Measurements from ENCODE around the gene LSM14A.
"Not testable (repeated sequence)": the region's sequence is repeated elsewhere in the genome, so short reads cannot be mapped to it uniquely, and the experiment has no call there.

The LSM14A gene

GRCh38 chr19:34228762-34229161 is 56.5 kb downstream of the LSM14A start:
- DNase-seq (ENCODE audit: low read depth in 2 of 2) = no peak

GRCh38 chr19:34229721-34230120 is 57.4 kb downstream of the LSM14A start:
- no peak for DNase-seq (ENCODE audit: low read depth in 2 of 2)

- DNase-seq (ENCODE audit: low read depth in 2 of 2) = no peak
These were observed 58.5 kb downstream of the LSM14A start for GRCh38 chr19:34230820-34231219.

GRCh38 chr19:34231439-34231838 is 59.1 kb downstream of the LSM14A start:
- no peak for DNase-seq (ENCODE audit: low read depth in 2 of 2)

GRCh38 chr19:34232566-34233481 is 60.5 kb downstream of the LSM14A start:
- DNase-seq (ENCODE audit: low read depth in 2 of 2) = peak; percentile 82

- no peak for DNase-seq (ENCODE audit: low read depth in 2 of 2)
These were observed 63.2 kb downstream of the LSM14A start for GRCh38 chr19:34235425-34235940.

- peak; percentile 65 to 69 for DNase-seq (ENCODE audit: low read depth in 2 of 2)
These were observed 64.0 kb downstream of the LSM14A start for GRCh38 chr19:34236035-34236987.

GRCh38 chr19:34237283-34237682 is 65.0 kb downstream of the LSM14A start:
- no peak for DNase-seq (ENCODE audit: low read depth in 2 of 2)

GRCh38 chr19:34237939-34238338 is 65.6 kb downstream of the LSM14A start:
- DNase-seq (ENCODE audit: low read depth in 2 of 2) = no peak

- no peak for DNase-seq (ENCODE audit: low read depth in 2 of 2)
These were observed 69.4 kb downstream of the LSM14A start for GRCh38 chr19:34241513-34242337.

GRCh38 chr19:34243138-34243875 is 71.0 kb downstream of the LSM14A start:
- DNase-seq (ENCODE audit: low read depth in 2 of 2) = not testable (repeated sequence)

GRCh38 chr19:34243876-34244578 is 71.7 kb downstream of the LSM14A start:
- no peak for DNase-seq (ENCODE audit: low read depth in 2 of 2)

GRCh38 chr19:34244611-34245299 is 72.5 kb downstream of the LSM14A start:
- no peak for DNase-seq (ENCODE audit: low read depth in 2 of 2)

GRCh38 chr19:34246340-34246739 is 74.0 kb downstream of the LSM14A start:
- DNase-seq (ENCODE audit: low read depth in 2 of 2) = no peak

GRCh38 chr19:34248941-34249340 is 76.6 kb downstream of the LSM14A start:
- DNase-seq (ENCODE audit: low read depth in 2 of 2) = no peak

- DNase-seq (ENCODE audit: low read depth in 2 of 2) = not testable (repeated sequence)
These were observed 80.9 kb downstream of the LSM14A start for GRCh38 chr19:34253167-34253566.

- DNase-seq (ENCODE audit: low read depth in 2 of 2) = not testable (repeated sequence)
These were observed 81.4 kb downstream of the LSM14A start for GRCh38 chr19:34253681-34254045.

GRCh38 chr19:34254046-34254697 is 81.9 kb downstream of the LSM14A start, which contains the start of gene GARRE1:
Gene GARRE1 (plus strand): TSS chr19:34254554. CDS start chr19:34300474, 45,920 bp downstream.
- no peak for DNase-seq (ENCODE audit: low read depth in 2 of 2)

Measured in fibroblast of skin of left quadriceps (primary cell).